H9 (cell line): ENCODE measurements around the gene SIX5. TPM values are rescaled to one million over a fixed set of nuclear protein-coding genes. Genes with fewer than 3 reads are reported as not detected.

Experiments used
- DNase-seq: peaks from one replicate; pipeline ENCODE4 v3.0.0-alpha.2; 2017
- H2AFZ ChIP-seq: one replicate; pipeline ENCODE4 v1.6.1; 2013; ENCODE audit warnings: mild to moderate bottlenecking, low read length, control low read depth, moderate library complexity
- H2AK5ac ChIP-seq: 2 replicates; pipeline ENCODE4 v1.6.1; 2013; ENCODE audit warnings: low read length, control low read depth, mixed read lengths; ENCODE audit not compliant: insufficient read length
- H2BK120ac ChIP-seq: one replicate; pipeline ENCODE4 v1.6.1; 2013; ENCODE audit warnings: low read depth, mild to moderate bottlenecking, low read length, control low read depth, inconsistent platforms; ENCODE audit not compliant: poor library complexity, severe bottlenecking
- H2BK12ac ChIP-seq: 2 replicates; pipeline ENCODE4 v1.6.1; 2013; ENCODE audit warnings: low read length, control low read depth, mixed read lengths, low read depth; ENCODE audit not compliant: insufficient read length
- H2BK15ac ChIP-seq: 2 replicates; pipeline ENCODE4 v1.6.1; 2013; ENCODE audit warnings: low read depth, low read length, control low read depth
- H2BK20ac ChIP-seq: one replicate; pipeline ENCODE4 v1.6.1; 2013; ENCODE audit warnings: low read depth, mild to moderate bottlenecking, low read length, control low read depth, inconsistent platforms; ENCODE audit not compliant: poor library complexity, severe bottlenecking
- H2BK5ac ChIP-seq: 2 replicates; pipeline ENCODE4 v1.6.1; 2013; ENCODE audit warnings: low read length, control low read depth, mixed read lengths; ENCODE audit not compliant: insufficient read length
- H3K14ac ChIP-seq: 2 replicates; pipeline ENCODE4 v1.6.1; 2013; ENCODE audit warnings: low read length, control low read depth; ENCODE audit not compliant: insufficient read depth
- H3K18ac ChIP-seq: 2 replicates; pipeline ENCODE4 v1.6.1; 2013; ENCODE audit warnings: low read depth, mild to moderate bottlenecking, mixed read lengths, low read length, control low read depth; ENCODE audit not compliant: insufficient read length
- H3K23ac ChIP-seq: 2 replicates; pipeline ENCODE4 v1.6.1; 2013; ENCODE audit warnings: low read length, control low read depth, mixed read lengths, low read depth; ENCODE audit not compliant: insufficient read length
- H3K23me2 ChIP-seq: 2 replicates; pipeline ENCODE4 v1.6.1; 2013; ENCODE audit warnings: low read depth, mild to moderate bottlenecking, mixed read lengths, low read length, control low read depth; ENCODE audit not compliant: insufficient read length, poor library complexity, severe bottlenecking
- H3K27ac ChIP-seq: 2 replicates; pipeline ENCODE4 v1.5.1; 2013; ENCODE audit warnings: low read length, control low read depth, mixed read lengths, low read depth; ENCODE audit not compliant: insufficient read length
- H3K27me3 ChIP-seq: 2 replicates; pipeline ENCODE4 v1.6.1; 2013; ENCODE audit warnings: low read length, control low read depth, inconsistent platforms; ENCODE audit not compliant: insufficient read depth
- H3K4ac ChIP-seq: 2 replicates; pipeline ENCODE4 v1.6.1; 2013; ENCODE audit warnings: low read depth, mild to moderate bottlenecking, control low read depth, inconsistent platforms, low read length, moderate library complexity
- H3K4me1 ChIP-seq: 2 replicates; pipeline ENCODE4 v1.6.1; 2013; ENCODE audit warnings: low read length, control low read depth, inconsistent platforms; ENCODE audit not compliant: insufficient read depth
- H3K4me2 ChIP-seq: 2 replicates; pipeline ENCODE4 v1.6.1; 2013; ENCODE audit warnings: low read length, control low read depth, mixed read lengths; ENCODE audit not compliant: insufficient read length, insufficient read depth
- H3K56ac ChIP-seq: 2 replicates; pipeline ENCODE4 v1.6.1; 2013; ENCODE audit warnings: low read depth, mild to moderate bottlenecking, mixed read lengths, low read length, control low read depth; ENCODE audit not compliant: insufficient read length
- H3K79me1 ChIP-seq: 2 replicates; pipeline ENCODE4 v1.6.1; 2013; ENCODE audit warnings: low read depth, mild to moderate bottlenecking, moderate library complexity, low read length, control low read depth, inconsistent platforms; ENCODE audit not compliant: insufficient read depth, poor library complexity, severe bottlenecking
- H3K79me2 ChIP-seq: 2 replicates; pipeline ENCODE4 v1.6.1; 2013; ENCODE audit warnings: low read length, control low read depth, inconsistent platforms; ENCODE audit not compliant: insufficient read depth
- H3K9ac ChIP-seq: 2 replicates; pipeline ENCODE4 v1.6.1; 2013; ENCODE audit warnings: low read length, control low read depth, mixed read lengths; ENCODE audit not compliant: insufficient read length; ENCODE audit errors: extremely low read depth
- H3K9me3 ChIP-seq: one replicate; pipeline ENCODE4 v1.6.1; 2013; ENCODE audit warnings: low read depth, low read length, inconsistent platforms; ENCODE audit not compliant: control insufficient read depth
- H3T11ph ChIP-seq: one replicate; pipeline ENCODE4 v1.6.1; 2013; ENCODE audit warnings: mild to moderate bottlenecking, low read length, control low read depth, inconsistent platforms
- H4K20me1 ChIP-seq: one replicate; pipeline ENCODE4 v1.6.1; 2013; ENCODE audit not compliant: control insufficient read depth, insufficient read length, insufficient read depth
- H4K5ac ChIP-seq: 2 replicates; pipeline ENCODE4 v1.6.1; 2013; ENCODE audit warnings: low read depth, mild to moderate bottlenecking, mixed read lengths, low read length, control low read depth; ENCODE audit not compliant: insufficient read length
- H4K8ac ChIP-seq: replicated peaks from 2 replicates; pipeline ENCODE4 v1.6.1; 2013; ENCODE audit warnings: low read length, control low read depth, mixed read lengths, low read depth; ENCODE audit not compliant: insufficient read length
- H4K91ac ChIP-seq: 2 replicates; pipeline ENCODE4 v1.6.1; 2013; ENCODE audit warnings: low read depth, mild to moderate bottlenecking, moderate library complexity, mixed read lengths, low read length, control low read depth; ENCODE audit not compliant: insufficient read length
- H3K27ac Mint-ChIP-seq, 3 experiments: 2 replicates in 2 of 3; 3 replicates in 1 of 3; pipeline ENCODE4 v1.8.0; 2020 to 2021; ENCODE audit warnings: mixed read lengths in 3 of 3, mild to moderate bottlenecking in 1 of 3, moderate library complexity in 1 of 3
- H3K27me3 Mint-ChIP-seq: 2 replicates; pipeline ENCODE4 v1.8.0; 2021; ENCODE audit warnings: low read depth, mild to moderate bottlenecking, moderate library complexity, mixed read lengths
- H3K36me3 Mint-ChIP-seq, 3 experiments: 2 replicates in 2 of 3; 3 replicates in 1 of 3; pipeline ENCODE4 v1.8.0; 2020 to 2021; ENCODE audit warnings: low read depth in 3 of 3, mixed read lengths in 3 of 3; ENCODE audit not compliant: insufficient read depth in 1 of 3
- H3K4me1 Mint-ChIP-seq, 2 experiments: 2 replicates each; pipeline ENCODE4 v1.8.0; 2020; ENCODE audit warnings: mixed read lengths in 2 of 2
- H3K4me3 Mint-ChIP-seq, 2 experiments: 2 replicates in 1 of 2; 3 replicates in 1 of 2; pipeline ENCODE4 v1.8.0; 2020 to 2021; ENCODE audit warnings: mild to moderate bottlenecking in 2 of 2, mixed read lengths in 2 of 2, moderate library complexity in 1 of 2
- H3K9me3 Mint-ChIP-seq, 2 experiments: 2 replicates in 1 of 2; 3 replicates in 1 of 2; pipeline ENCODE4 v1.8.0; 2020; ENCODE audit warnings: mild to moderate bottlenecking in 2 of 2, mixed read lengths in 2 of 2, moderate library complexity in 1 of 2
- WGBS: extraction: QIAGEN DNeasy Blood & Tissue Kit; methylation state at CpG from one replicate; pipeline ENCODE4 v1.1.7; 2013; ENCODE audit warnings: missing lambda C conversion rate, low lambda C conversion rate, mixed read lengths; ENCODE audit not compliant: insufficient read length; ENCODE audit errors: extremely low coverage; 5-methylcytosine and 5-hydroxymethylcytosine counted together
- total RNA-seq: library from RNA; stranded (reverse); gene quantifications from 2 replicates; pipeline ENCODE4 v1.2.1, GENCODE V29; 2021
- TF ChIP-seq, protein P1 (sequence below): fragments of 200-600 bp; sonication (generic); conservative IDR thresholded peaks from 3 replicates; pipeline ENCODE4 v1.8.0; 2021; ENCODE audit warnings: antibody characterized with exemption, mild to moderate bottlenecking

SIX5 gene
- total RNA-seq, 1 experiment from 2014 or later: 41.7 TPM

DNA sequence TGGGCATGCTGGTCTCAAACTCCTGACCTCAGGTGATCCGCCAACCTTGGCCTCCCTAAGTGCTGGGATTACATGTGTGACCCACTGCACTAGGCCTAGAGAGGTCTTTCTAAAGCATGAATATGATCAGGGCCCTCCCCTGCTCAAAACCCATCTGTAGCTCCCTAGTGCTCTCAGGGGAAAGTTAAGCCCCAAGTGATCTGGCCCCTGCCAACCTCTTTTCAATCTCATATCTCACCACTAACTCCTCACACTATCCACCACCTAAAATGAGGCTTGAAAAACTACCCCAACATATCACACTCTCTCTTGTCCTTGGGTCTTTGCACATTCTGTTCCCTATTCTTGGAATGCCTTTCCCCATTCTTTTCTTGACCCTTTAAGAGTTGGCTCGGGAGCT lies 25.6 kb upstream of the SIX5 start:
- Histone ChIP-seq H2AK5ac (no peak overlapping the region), H3K9me3 (no peaks in the 10 kb centered on the region), H4K5ac (no peak overlapping the region), H4K8ac (no peak overlapping the region), H3K9ac (no peak overlapping the region), H3K4me1 (0 out of 2 replicates have a peak, but pooled peaks cover 3% of the 10 kb centered on the region), H3K23ac (no peak overlapping the region), H2AFZ (no peak overlapping the region), H2BK120ac (no peak overlapping the region), H3K23me2 (peaks cover 7% of the 10 kb centered on the region), H3T11ph (no peak overlapping the region), H3K4me2 (no peak overlapping the region), H3K79me2 (0 out of 2 replicates have a peak, but pooled peaks cover 3% of the 10 kb centered on the region), H3K18ac (no peak overlapping the region), H2BK5ac (no peak overlapping the region), H2BK12ac (no peak overlapping the region), H4K20me1 (no peaks in the 10 kb centered on the region), H3K79me1 (peaks cover 8% of the 10 kb centered on the region), H2BK20ac (no peak overlapping the region), H2BK15ac (no peak overlapping the region), H3K14ac (no peak overlapping the region), H3K56ac (no peak overlapping the region), H3K27me3 (no peaks in the 10 kb centered on the region), H4K91ac (no peak overlapping the region), H3K4ac (no peak overlapping the region), H3K27ac (no peak overlapping the region)
- Mint-ChIP-seq H3K36me3 (peaks cover 3 to 12% (median 12%) of the 10 kb centered on the region in 3 experiments), H3K4me3 (no peak overlapping the region), H3K4me1 (peaks cover 25 to 32% of the 10 kb centered on the region in 2 experiments), H3K9me3 (peaks cover 0 to 2% of the 10 kb centered on the region in 2 experiments; a peak in 1 of 5 replicates), H3K27ac (no peak overlapping the region), H3K27me3 (peaks cover 25% of the 10 kb centered on the region)
- no peak for DNase-seq
- WGBS: no CpG with 5 or more reads among the region's 2 CpGs
- TF ChIP-seq, protein P1, sequence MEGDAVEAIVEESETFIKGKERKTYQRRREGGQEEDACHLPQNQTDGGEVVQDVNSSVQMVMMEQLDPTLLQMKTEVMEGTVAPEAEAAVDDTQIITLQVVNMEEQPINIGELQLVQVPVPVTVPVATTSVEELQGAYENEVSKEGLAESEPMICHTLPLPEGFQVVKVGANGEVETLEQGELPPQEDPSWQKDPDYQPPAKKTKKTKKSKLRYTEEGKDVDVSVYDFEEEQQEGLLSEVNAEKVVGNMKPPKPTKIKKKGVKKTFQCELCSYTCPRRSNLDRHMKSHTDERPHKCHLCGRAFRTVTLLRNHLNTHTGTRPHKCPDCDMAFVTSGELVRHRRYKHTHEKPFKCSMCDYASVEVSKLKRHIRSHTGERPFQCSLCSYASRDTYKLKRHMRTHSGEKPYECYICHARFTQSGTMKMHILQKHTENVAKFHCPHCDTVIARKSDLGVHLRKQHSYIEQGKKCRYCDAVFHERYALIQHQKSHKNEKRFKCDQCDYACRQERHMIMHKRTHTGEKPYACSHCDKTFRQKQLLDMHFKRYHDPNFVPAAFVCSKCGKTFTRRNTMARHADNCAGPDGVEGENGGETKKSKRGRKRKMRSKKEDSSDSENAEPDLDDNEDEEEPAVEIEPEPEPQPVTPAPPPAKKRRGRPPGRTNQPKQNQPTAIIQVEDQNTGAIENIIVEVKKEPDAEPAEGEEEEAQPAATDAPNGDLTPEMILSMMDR: no peak
